AG04450 (cell line): ENCODE data around the gene CACHD1. TPM values are rescaled to one million over a fixed set of nuclear protein-coding genes. Genes with fewer than 3 reads are reported as not detected.

ENCODE experiments used
- CTCF ChIA-PET: fragments of 300-600, 350-600 bp; formaldehyde crosslinking; extraction: SDS; loops from one replicate; lab custom pipeline; 2022; ENCODE audit warnings: antibody characterized with exemption, inconsistent platforms; lab: Charles Lee
- POLR2A ChIA-PET: fragments of 350-600 bp; formaldehyde crosslinking; extraction: SDS; loops from one replicate; lab custom pipeline; 2021; ENCODE audit warnings: antibody characterized with exemption, inconsistent platforms; lab: Yijun Ruan, JAX
- DNase-seq: peaks from one replicate; pipeline ENCODE4 v3.0.0-alpha.2; 2011; ENCODE audit warnings: low read depth, low spot score
- H3K27ac ChIP-seq: one replicate; pipeline ENCODE4 v1.5.1; 2012; ENCODE audit warnings: low read depth, low read length, control low read depth
- H3K27me3 ChIP-seq: one replicate; pipeline ENCODE4 v1.6.0; 2012; ENCODE audit warnings: low read length; ENCODE audit not compliant: control insufficient read depth, insufficient read depth
- H3K4me3 ChIP-seq: 2 replicates; pipeline ENCODE4 v1.5.1; 2011; ENCODE audit warnings: mild to moderate bottlenecking, low read depth, low read length, control low read depth
- H3K9me3 ChIP-seq: 2 replicates; pipeline ENCODE4 v1.5.1; 2012; ENCODE audit warnings: low read length; ENCODE audit not compliant: control insufficient read depth, insufficient read depth
- CTCF ChIP-seq: IDR thresholded peaks from 2 replicates; pipeline ENCODE4 v1.5.1; 2011; ENCODE audit warnings: low read depth, low read length, control low read depth, inconsistent platforms
- polyA plus RNA-seq: library from polyadenylated mRNA; depleted of rRNA; stranded (reverse); fragments of >200 nt; gene quantifications from 2 replicates; pipeline ENCODE4 v1.2.3, GENCODE V29; 2011

Gene CACHD1
- polyA plus RNA-seq, 1 experiment: 3.5 TPM

GRCh38 chr1:64561993-64562392 lies 92.1 kb downstream of the CACHD1 start:
- no peak for DNase-seq
- TF ChIP-seq CTCF: no peak
- Histone ChIP-seq H3K9me3 (no peaks in the 10 kb centered on the region), H3K27me3 (no peaks in the 10 kb centered on the region), H3K4me3 (no peak overlapping the region), H3K27ac (no peak overlapping the region)
- ChIA-PET POLR2A (interaction anchor here (0.7 kb wide), 1 partner anchor 1811 kb away, joined by 3 read pairs; no protein-coding TSS in a partner anchor), CTCF (no interaction called here)

- DNase-seq: no peak
- Histone ChIP-seq H3K27ac (no peak overlapping the region), H3K27me3 (no peaks in the 10 kb centered on the region), H3K9me3 (no peaks in the 10 kb centered on the region), H3K4me3 (no peak overlapping the region)
- no peak for TF ChIP-seq CTCF
- ChIA-PET POLR2A (no interaction called here), CTCF (no interaction called here)
Measured at GRCh38 chr1:64563958-64564565, 94.1 kb downstream of the CACHD1 start.

GRCh38 chr1:64564891-64565290 lies 95.0 kb downstream of the CACHD1 start:
- no peak for TF ChIP-seq CTCF
- no peak overlapping the region for H3K27ac ChIP-seq
- ChIA-PET POLR2A (no interaction called here), CTCF (no interaction called here)
- H3K9me3 ChIP-seq: no peaks in the 10 kb centered on the region
- H3K4me3 ChIP-seq: no peak overlapping the region
- H3K27me3 ChIP-seq: no peaks in the 10 kb centered on the region
- DNase-seq: no peak

GRCh38 chr1:64567426-64568170 lies 97.7 kb downstream of the CACHD1 start:
- ChIA-PET CTCF (interaction anchor here (0.8 to 1.1 kb wide), 3 partner anchors 9 to 1728 kb away, joined by 3 to 4 read pairs (median 3); no protein-coding TSS in a partner anchor), POLR2A (interaction anchor here (1.1 kb wide), 1 partner anchor 53 kb away, joined by 3 read pairs; no protein-coding TSS in a partner anchor)
- DNase-seq: no peak

More at GRCh38 chr1:64567426-64568170, 97.7 kb downstream of the CACHD1 start:
- no peak for TF ChIP-seq CTCF
- no peak overlapping the region for H3K27ac ChIP-seq
- H3K9me3 ChIP-seq: no peaks in the 10 kb centered on the region
- H3K4me3 ChIP-seq: no peak overlapping the region
- no peaks in the 10 kb centered on the region for H3K27me3 ChIP-seq
